Heart left ventricle (tissue), 16 donors: Measurements from ENCODE around the gene APOE. TPM values are rescaled to one million over a fixed set of nuclear protein-coding genes. Genes with fewer than 3 reads are reported as not detected.

Experiments
- ATAC-seq, 4 donors: fragments of 200-7000 bp; cut with Tn5 transposase; one replicate each; pipeline ENCODE4 v1.9.1; 2020 to 2022; ENCODE audit warnings: moderate library complexity in 4 of 4, mild to moderate bottlenecking in 3 of 4, moderate number of reproducible peaks in 1 of 4
- DNase-seq, 5 donors: peaks; one replicate each; pipeline ENCODE4 v3.0.0-alpha.2; 2020
- H3K27ac ChIP-seq, 12 donors: fragments of 200-600 bp; sonication (generic) in 4 of 12; one replicate each; pipeline versions ENCODE4 v1.5.0 to v1.8.0; 2016 to 2022; ENCODE audit warnings: mild to moderate bottlenecking in 2 of 12
- H3K27me3 ChIP-seq, 9 donors: fragments of 200-600 bp; sonication (generic) in 2 of 9; one replicate each; pipeline versions ENCODE4 v1.5.1 to v1.8.0; 2016 to 2022; ENCODE audit warnings: mild to moderate bottlenecking in 3 of 9
- H3K36me3 ChIP-seq, 9 donors: fragments of 200-600 bp; sonication (generic) in 2 of 9; one replicate each; pipeline versions ENCODE4 v1.5.0 to v1.8.0; 2018 to 2022; ENCODE audit warnings: mild to moderate bottlenecking in 2 of 9
- H3K4me1 ChIP-seq, 12 donors: fragments of 200-600 bp; sonication (generic) in 4 of 12; one replicate each; pipeline versions ENCODE4 v1.5.0 to v1.8.0; 2016 to 2022; ENCODE audit warnings: mild to moderate bottlenecking in 3 of 12
- H3K4me3 ChIP-seq, 12 donors: fragments of 200-600 bp; sonication (generic) in 4 of 12; one replicate each; pipeline versions ENCODE4 v1.5.0 to v1.8.0; 2017 to 2022; ENCODE audit warnings: mild to moderate bottlenecking in 9 of 12, moderate library complexity in 4 of 12
- H3K9me3 ChIP-seq, 12 donors: fragments of 200-600 bp; sonication (generic) in 4 of 12; one replicate each; pipeline versions ENCODE4 v1.5.0 to v1.8.0; 2016 to 2022; ENCODE audit warnings: mild to moderate bottlenecking in 1 of 12
- CTCF ChIP-seq, 12 donors: fragments of 200-600 bp; sonication (generic) in 4 of 12; IDR thresholded peaks; one replicate each; pipeline versions ENCODE4 v1.5.0 to v1.8.0; 2018 to 2022; ENCODE audit warnings: antibody characterized with exemption in 12 of 12, mild to moderate bottlenecking in 5 of 12
- POLR2A ChIP-seq, 2 donors: fragments of 450-650 bp; IDR thresholded peaks; one replicate each; pipeline ENCODE4 v1.6.1; 2017; ENCODE audit warnings: antibody characterized with exemption in 2 of 2, mild to moderate bottlenecking in 2 of 2, moderate library complexity in 2 of 2
- WGBS, 4 donors: extraction: QIAGEN DNeasy Blood & Tissue Kit in 2 of 4; methylation state at CpG; one replicate each; pipeline versions ENCODE4 v1.1.5 to v1.1.7; 2013 to 2018; 5-methylcytosine and 5-hydroxymethylcytosine counted together
- intact Hi-C, 10 donors: fragments of 100-400 bp; cut with DNase I; formaldehyde crosslinking; loops; one replicate each; pipeline versions ENCODE4 v1.11.1 to v1.14.2; 2022
- polyA plus RNA-seq, 2 donors: library from polyadenylated mRNA; stranded (reverse); fragments of 200-250 nt; gene quantifications; one replicate each; pipeline ENCODE4 v1.2.3, GENCODE V29; 2013
- total RNA-seq, 9 donors: library from RNA; depleted of rRNA in 2 of 9; stranded (reverse); fragments of >200 nt in 2 of 9; fragmentation: NEBNext Ultra II Directional in 3 of 9; extraction: Animal tissue kit (Norgen Biotek cat#: 25700) in 3 of 9; gene quantifications; one replicate each; pipeline versions ENCODE4 v1.1.0 to v1.2.4, GENCODE V29; 2016 to 2023
- donor health status: ischemic (EF 13 %, LVEDD 7.1; RV severe dilation, severe dysfunction).
- donor health status: healthy with polysubstance abuse.
- donor health status: DM: no; HTN: yes; CAD: no.
- donor health status: DM: no; HTN: no; CAD: no.
- donor health status: ischemic (EF 25% LVEDD 6.9; RV normal size, moderate dysfunction).
- donor health status: ischemic (EF 25% LVEDD 5.7; RV mildly dilated, moderate dysfunction).
- donor health status: healthy.
- donor health status: DM: yes; HTN: yes; CAD: no.
- donor health status: ischemic (EF 35%, LVEDD 5.7; RV mildly dilated, moderate dysfunction).
- donor health status: nonischemic (EF 11% LVEDD 7.7; RV severe dilation, severe dysfunction).
- donor health status: DM: yes; HTN: yes; CAD: no.
- donor health status: PGD.
- donor health status: ischemic (EF 29% LVEDD 5.4; RV normal size, mild dysfunction).
- donor health status: nonischemic (EF 23%, LVEDD 6.1; RV moderate dilation, normal function).

The APOE gene
- total and polyA plus RNA-seq, 11 donors, result 4.1 to 149 (median 33.2) TPM

DNA sequence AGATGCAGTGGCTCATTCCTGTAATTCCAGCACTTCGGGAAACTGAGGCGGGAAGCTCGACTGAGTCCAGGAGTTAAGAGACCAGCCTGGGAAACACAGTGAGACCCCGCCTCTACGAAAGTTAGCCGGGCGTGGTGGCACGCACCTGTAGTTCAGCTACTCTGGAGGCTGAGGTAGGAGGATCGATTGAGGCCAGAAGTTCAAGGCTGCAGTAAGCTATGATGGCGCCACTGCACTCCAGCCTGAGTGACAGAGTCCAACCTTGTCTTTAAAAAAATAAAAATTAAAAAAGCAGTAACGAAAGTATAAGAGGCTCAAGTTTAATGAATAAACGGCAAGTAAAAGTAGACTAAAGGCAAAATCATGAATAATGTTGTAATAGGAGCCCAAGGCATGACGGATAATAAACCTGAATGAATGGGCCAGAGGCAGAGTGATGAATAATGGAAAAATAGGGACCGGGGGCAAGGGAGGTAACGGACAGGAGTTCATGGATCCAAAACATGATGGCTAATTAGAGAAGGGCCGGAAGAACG lies 15.7 kb upstream of the APOE start:
- intact Hi-C loops, result loop anchor here in 7 of 10 donors (1.0 to 10.0 kb wide), 4 partner anchors 43 to 165 kb away; partner anchors contain the start of gene NECTIN2 (in 6 of the 7)
- peaks cover 0 to 59% (median 54%) of the 10 kb centered on the region in 9 donors for H3K36me3 ChIP-seq
- no peaks in the 10 kb centered on the region for H3K27me3 ChIP-seq

DNA sequence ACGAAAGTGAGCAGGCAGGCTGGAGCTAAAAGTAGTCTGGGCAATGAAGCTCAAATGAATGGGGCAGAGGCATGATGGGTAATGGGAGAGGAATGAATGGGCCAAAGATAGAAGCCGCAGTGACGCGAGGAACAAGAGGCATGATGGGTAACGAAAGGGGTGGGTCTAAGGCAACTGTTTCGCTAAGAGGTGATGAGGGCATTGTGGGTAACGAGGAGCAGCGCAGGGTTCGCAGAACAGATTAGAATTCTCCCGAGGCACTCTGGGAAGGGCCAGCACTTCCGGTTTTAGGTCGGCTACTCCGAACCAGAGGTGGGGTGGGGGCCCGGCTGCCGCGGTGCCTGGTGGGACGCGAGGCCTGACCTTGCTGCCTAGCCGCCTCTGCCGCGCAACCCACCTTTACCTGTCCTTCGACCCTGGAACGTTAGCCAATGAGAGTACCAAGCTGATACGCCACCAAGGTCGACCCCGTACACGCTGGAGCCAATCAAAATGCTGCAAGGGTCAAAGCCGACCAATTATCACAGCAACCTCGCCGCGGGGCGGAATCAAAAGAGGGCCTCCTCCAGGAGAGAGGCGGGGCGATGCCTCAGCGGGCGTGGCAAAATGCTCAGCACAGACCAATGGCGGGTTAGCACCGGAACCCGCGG lies 15.1 kb upstream of the APOE start:
- Histone ChIP-seq H3K27me3 (no peaks in the 10 kb centered on the region), H3K4me1 (peaks cover 0 to 31% (median 21%) of the 10 kb centered on the region in 12 donors), H3K36me3 (peaks cover 0 to 61% (median 60%) of the 10 kb centered on the region in 9 donors), H3K27ac (peak overlapping the region; percentile 86 to 96 (median 94)), H3K9me3 (no peaks in the 10 kb centered on the region), H3K4me3 (peak overlapping the region; percentile 28 to 100 (median 73))
- peak; percentile 92 to 95 (median 94) for ATAC-seq
- peak in 3 of 5 donors; percentile 100 for DNase-seq
- intact Hi-C loops, result loop anchor here in 7 of 10 donors (1.0 to 10.0 kb wide), 4 partner anchors 43 to 164 kb away; partner anchors contain the start of gene NECTIN2 (in 6 of the 7)
- no peak for TF ChIP-seq CTCF (IDR thresholded peaks at IDR 0.05)
- peak in 1 of 2 donors; percentile 69 for TF ChIP-seq POLR2A (IDR thresholded peaks at IDR 0.05)
- 0 to 1% (median 0%) methylated on average over 34 to 40 of the region's 40 CpGs for WGBS, 4 donors

More for the DNA sequence above, 15.7 kb upstream of the APOE start:
- TF ChIP-seq CTCF (IDR thresholded peaks at IDR 0.05), result no peak
- no peak for TF ChIP-seq POLR2A (IDR thresholded peaks at IDR 0.05)
- Histone ChIP-seq H3K4me1 (peaks cover 0 to 31% (median 21%) of the 10 kb centered on the region in 12 donors), H3K9me3 (no peaks in the 10 kb centered on the region), H3K27ac (peak overlapping the region in 9 of 12 donors; percentile 6 to 96 (median 93)), H3K4me3 (peak overlapping the region; percentile 28 to 100 (median 73))
- no peak for DNase-seq
- ATAC-seq, result no peak
- 53 to 58% (median 56%) methylated on average over 17 of the region's 17 CpGs for WGBS, 4 donors

- WGBS, 4 donors, result 0 to 1% (median 0%) methylated on average over 24 to 81 of the region's 81 CpGs
- peaks cover 0 to 62% (median 60%) of the 10 kb centered on the region in 9 donors for H3K36me3 ChIP-seq
- no peaks in the 10 kb centered on the region for H3K9me3 ChIP-seq
- peak in 2 of 5 donors; percentile 100 for DNase-seq
- H3K27me3 ChIP-seq, result no peaks in the 10 kb centered on the region
- H3K4me1 ChIP-seq, result peaks cover 0 to 31% (median 21%) of the 10 kb centered on the region in 12 donors
- intact Hi-C loops, result loop anchor here in 6 of 10 donors (2.0 to 10.0 kb wide), 3 partner anchors 44 to 164 kb away; partner anchors contain the start of gene NECTIN2 (in 5 of the 6)
- H3K27ac ChIP-seq, result peak within 1 kb of the TSS; percentile 86 to 96 (median 94)
- ATAC-seq, result peak in 1 of 4 donors; percentile 87
- TF ChIP-seq CTCF (IDR thresholded peaks at IDR 0.05) (peak in 3 of 12 donors; percentile 8 to 36 (median 13)), POLR2A (IDR thresholded peaks at IDR 0.05) (peak in 1 of 2 donors; percentile 60)
- H3K4me3 ChIP-seq, result peak within 1 kb of the TSS; percentile 70 to 100 (median 88)
Measured at GRCh38 chr19:44891016-44891882, 14.3 kb upstream of the APOE start, which contains the start of gene TOMM40. Gene TOMM40 (plus strand): TSS chr19:44891254. CDS start chr19:44891416, 162 bp downstream.
